Lung (tissue), 12 donors: ENCODE measurements around the gene PRDM10. TPM values are rescaled to one million over a fixed set of nuclear protein-coding genes. Genes with fewer than 3 reads are reported as not detected.

Experiments
- ATAC-seq: fragments of 200-7000 bp; cut with Tn5 transposase; one replicate; pipeline ENCODE4 v1.9.1; 2020; ENCODE audit warnings: moderate number of reproducible peaks; ENCODE audit not compliant: insufficient read depth, low FRiP score
- DNase-seq, 3 donors: peaks; one replicate each; pipeline ENCODE4 v3.0.0-alpha.2; 2013 to 2017
- H3K27ac ChIP-seq, 2 donors: one replicate each; pipeline ENCODE4 v1.5.1; 2013; ENCODE audit warnings: mild to moderate bottlenecking in 2 of 2, moderate library complexity in 2 of 2, control low read depth in 1 of 2, inconsistent platforms in 1 of 2, low read depth in 1 of 2, low read length in 1 of 2
- H3K27me3 ChIP-seq, 3 donors: one replicate each; pipeline ENCODE4 v1.5.1; 2013; ENCODE audit warnings: low read length in 2 of 3; ENCODE audit not compliant: control insufficient read depth in 3 of 3, insufficient read depth in 3 of 3
- H3K36me3 ChIP-seq, 4 donors: one replicate each; pipeline ENCODE4 v1.5.1; 2013; ENCODE audit warnings: low read length in 4 of 4, mild to moderate bottlenecking in 1 of 4, moderate library complexity in 1 of 4; ENCODE audit not compliant: control insufficient read depth in 4 of 4, insufficient read depth in 4 of 4
- H3K4me1 ChIP-seq, 5 donors: one replicate each; pipeline ENCODE4 v1.5.1; 2013; ENCODE audit warnings: low read length in 5 of 5, mild to moderate bottlenecking in 2 of 5, moderate library complexity in 1 of 5; ENCODE audit not compliant: control insufficient read depth in 5 of 5, insufficient read depth in 5 of 5
- H3K4me3 ChIP-seq: one replicate; pipeline ENCODE4 v1.5.1; 2013; ENCODE audit warnings: mild to moderate bottlenecking, control low read depth, moderate library complexity
- H3K9ac ChIP-seq, 2 donors: one replicate each; pipeline ENCODE4 v1.5.1; 2013; ENCODE audit warnings: low read length in 2 of 2, control low read depth in 1 of 2; ENCODE audit not compliant: insufficient read depth in 1 of 2
- H3K9me3 ChIP-seq, 4 donors: one replicate each; pipeline ENCODE4 v1.5.1; 2013; ENCODE audit warnings: low read length in 3 of 4, mild to moderate bottlenecking in 1 of 4, moderate library complexity in 1 of 4; ENCODE audit not compliant: control insufficient read depth in 4 of 4, insufficient read depth in 3 of 4
- WGBS, 2 donors: extraction: QIAGEN DNeasy Blood & Tissue Kit; methylation state at CpG; one replicate each; pipeline ENCODE4 v1.1.7; 2013; 5-methylcytosine and 5-hydroxymethylcytosine counted together
- polyA plus RNA-seq, 2 donors: library from polyadenylated mRNA; stranded (reverse); fragments of 200-250 nt; gene quantifications; one replicate each; pipeline ENCODE4 v1.2.1, GENCODE V29; 2013
- total RNA-seq, 2 donors: library from RNA; depleted of rRNA in 1 of 2; stranded (reverse); fragments of >200 nt in 1 of 2; gene quantifications; one replicate each; pipeline ENCODE4 v1.2.1, GENCODE V29; 2014 to 2021
- TF ChIP-seq, protein P1 (sequence below): IDR thresholded peaks from 2 replicates; pipeline ENCODE4 v1.5.1; 2012; ENCODE audit warnings: mild to moderate bottlenecking; ENCODE audit errors: control extremely low read depth, extremely low read depth
- donor health status: control.
- donor health status: control.
- donor health status: Bipolar disorder and iron deficiency.
- donor health status: healthy.
- donor health status: DM: yes; HTN: yes; CAD: no.

Gene PRDM10
- total and polyA plus RNA-seq, 4 donors = 2.3 to 19.0 (median 5.7) TPM

DNA sequence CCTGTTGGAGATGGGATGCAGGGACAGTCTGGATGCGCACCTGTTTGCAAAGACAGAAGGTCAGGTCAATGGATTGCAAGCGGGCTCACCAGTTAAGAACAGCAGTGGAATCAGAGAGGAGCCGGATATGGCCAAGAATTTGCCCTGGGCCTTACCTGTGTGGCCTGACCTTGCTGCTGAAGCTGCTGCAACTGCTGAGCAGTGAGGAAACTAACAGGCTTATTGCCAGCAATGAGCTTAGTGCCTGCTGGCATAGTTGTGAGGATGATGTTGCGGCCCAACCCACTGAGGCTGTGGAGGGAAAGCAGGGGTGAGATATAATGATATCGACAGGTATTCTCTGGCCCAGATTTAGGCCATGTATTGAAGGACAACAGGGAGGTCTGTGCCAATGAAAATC is 137.8 kb downstream of the PRDM10 start:
- TF ChIP-seq, protein P1, sequence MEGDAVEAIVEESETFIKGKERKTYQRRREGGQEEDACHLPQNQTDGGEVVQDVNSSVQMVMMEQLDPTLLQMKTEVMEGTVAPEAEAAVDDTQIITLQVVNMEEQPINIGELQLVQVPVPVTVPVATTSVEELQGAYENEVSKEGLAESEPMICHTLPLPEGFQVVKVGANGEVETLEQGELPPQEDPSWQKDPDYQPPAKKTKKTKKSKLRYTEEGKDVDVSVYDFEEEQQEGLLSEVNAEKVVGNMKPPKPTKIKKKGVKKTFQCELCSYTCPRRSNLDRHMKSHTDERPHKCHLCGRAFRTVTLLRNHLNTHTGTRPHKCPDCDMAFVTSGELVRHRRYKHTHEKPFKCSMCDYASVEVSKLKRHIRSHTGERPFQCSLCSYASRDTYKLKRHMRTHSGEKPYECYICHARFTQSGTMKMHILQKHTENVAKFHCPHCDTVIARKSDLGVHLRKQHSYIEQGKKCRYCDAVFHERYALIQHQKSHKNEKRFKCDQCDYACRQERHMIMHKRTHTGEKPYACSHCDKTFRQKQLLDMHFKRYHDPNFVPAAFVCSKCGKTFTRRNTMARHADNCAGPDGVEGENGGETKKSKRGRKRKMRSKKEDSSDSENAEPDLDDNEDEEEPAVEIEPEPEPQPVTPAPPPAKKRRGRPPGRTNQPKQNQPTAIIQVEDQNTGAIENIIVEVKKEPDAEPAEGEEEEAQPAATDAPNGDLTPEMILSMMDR = no peak
- peaks cover 0 to 5% (median 0%) of the 10 kb centered on the region in 5 donors for H3K4me1 ChIP-seq
- WGBS, 2 donors = 95% methylated on average over 5 of the region's 5 CpGs
- DNase-seq (no peak), ATAC-seq (no peak)
- H3K9ac ChIP-seq = no peak overlapping the region
- no peaks in the 10 kb centered on the region for H3K27me3 ChIP-seq
- H3K4me3 ChIP-seq = no peak overlapping the region
- peaks cover 0 to 2% (median 0%) of the 10 kb centered on the region in 4 donors for H3K9me3 ChIP-seq
- H3K36me3 ChIP-seq = peaks cover 19 to 58% (median 41%) of the 10 kb centered on the region in 4 donors
- H3K27ac ChIP-seq = no peak overlapping the region

DNA sequence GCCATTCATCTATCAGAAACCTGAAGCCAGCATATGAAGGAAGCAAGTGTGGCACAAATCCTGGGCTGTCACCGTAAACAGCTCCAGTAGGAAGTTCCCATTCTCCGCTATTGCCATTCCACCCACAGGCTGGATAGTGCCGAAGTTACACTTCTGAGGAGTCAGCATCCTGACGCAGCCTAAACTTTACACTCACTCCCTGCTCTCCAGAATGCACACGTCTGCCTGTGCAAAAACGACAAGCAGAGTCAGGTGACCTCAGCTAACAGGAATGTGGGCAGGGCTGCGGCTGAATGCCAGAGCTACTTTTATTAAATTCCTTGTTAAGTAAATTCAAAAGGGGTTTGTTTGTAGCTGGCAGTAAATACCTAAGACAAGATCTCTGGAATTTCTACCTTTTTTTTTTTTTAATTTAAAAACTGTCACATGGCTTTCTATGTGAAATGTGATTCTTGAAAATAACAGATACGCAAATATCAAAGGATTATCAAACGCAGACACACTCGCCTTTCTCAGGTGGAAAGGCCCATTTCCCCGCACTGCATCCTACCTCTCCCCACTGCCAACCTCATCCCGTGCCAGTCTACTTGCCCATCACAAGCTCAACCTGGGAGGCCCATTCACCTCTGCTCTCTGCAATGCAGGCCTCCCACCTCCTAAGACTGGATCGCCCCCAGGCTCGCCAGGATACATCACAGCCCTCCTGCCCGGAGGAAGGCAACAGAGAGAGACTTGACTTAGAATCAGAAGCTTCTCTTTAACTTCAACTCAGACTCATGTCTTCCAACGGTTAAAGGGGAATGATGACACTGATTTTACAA is 140.7 kb downstream of the PRDM10 start:
- TF ChIP-seq, protein P1 = no peak
- Histone ChIP-seq H3K4me1 (peaks cover 0 to 5% (median 0%) of the 10 kb centered on the region in 5 donors), H3K27me3 (no peaks in the 10 kb centered on the region), H3K4me3 (no peak overlapping the region), H3K9me3 (peaks cover 0 to 2% (median 0%) of the 10 kb centered on the region in 4 donors), H3K36me3 (peaks cover 14 to 37% (median 29%) of the 10 kb centered on the region in 4 donors), H3K27ac (peak overlapping the region; percentile 1 to 95), H3K9ac (peak overlapping the region in 1 of 2 donors; percentile 47)
- ATAC-seq = peak; percentile 90
- peak; percentile 73 to 86 (median 85) for DNase-seq
- 61 to 82% methylated on average over 16 of the region's 16 CpGs for WGBS, 2 donors

GRCh38 chr11:129856036-129856435 is 146.6 kb downstream of the PRDM10 start:
- Histone ChIP-seq H3K27me3 (no peaks in the 10 kb centered on the region), H3K9ac (no peak overlapping the region), H3K9me3 (peaks cover 0 to 1% (median 0%) of the 10 kb centered on the region in 4 donors), H3K27ac (no peak overlapping the region), H3K4me3 (no peak overlapping the region), H3K4me1 (peaks cover 0 to 14% (median 9%) of the 10 kb centered on the region in 5 donors), H3K36me3 (peaks cover 0 to 11% (median 6%) of the 10 kb centered on the region in 4 donors)
- WGBS, 2 donors = 91 to 92% methylated on average over 8 of the region's 8 CpGs
- DNase-seq (no peak), ATAC-seq (no peak)
- TF ChIP-seq, protein P1 = no peak
